Measurements from ENCODE around the gene MICAL3.

MICAL3 gene

GRCh38 chr22:17807578-17808410, 216.6 kb downstream of the MICAL3 start:
- DNase-seq = no peak

DNA sequence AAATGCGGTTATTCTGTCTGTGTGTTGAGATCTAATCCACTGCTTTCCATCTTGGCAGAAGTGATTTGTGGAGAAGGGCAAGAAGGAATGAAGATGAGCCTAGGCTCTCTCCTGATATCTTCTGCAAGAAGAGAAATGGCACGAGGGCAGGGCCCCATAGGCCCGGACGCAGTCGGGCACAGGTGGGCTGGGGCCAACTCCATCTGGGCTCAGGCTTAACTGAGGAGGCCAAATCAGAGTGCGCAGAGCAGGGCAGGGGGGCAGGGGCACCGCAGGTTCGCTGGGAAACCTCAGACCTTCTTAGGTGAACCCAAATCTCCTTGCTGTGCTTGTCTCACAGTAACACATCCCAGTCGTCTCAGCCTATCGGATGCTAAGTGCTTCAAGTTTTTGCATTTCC, 217.3 kb downstream of the MICAL3 start:
- DNase-seq = no peak

GRCh38 chr22:17806437-17806836, 217.9 kb downstream of the MICAL3 start:
- no peak for DNase-seq

- no peak for DNase-seq
Observed at GRCh38 chr22:17804331-17805080, 219.9 kb downstream of the MICAL3 start.

GRCh38 chr22:17803609-17804270, 220.6 kb downstream of the MICAL3 start:
- no peak for DNase-seq

DNA sequence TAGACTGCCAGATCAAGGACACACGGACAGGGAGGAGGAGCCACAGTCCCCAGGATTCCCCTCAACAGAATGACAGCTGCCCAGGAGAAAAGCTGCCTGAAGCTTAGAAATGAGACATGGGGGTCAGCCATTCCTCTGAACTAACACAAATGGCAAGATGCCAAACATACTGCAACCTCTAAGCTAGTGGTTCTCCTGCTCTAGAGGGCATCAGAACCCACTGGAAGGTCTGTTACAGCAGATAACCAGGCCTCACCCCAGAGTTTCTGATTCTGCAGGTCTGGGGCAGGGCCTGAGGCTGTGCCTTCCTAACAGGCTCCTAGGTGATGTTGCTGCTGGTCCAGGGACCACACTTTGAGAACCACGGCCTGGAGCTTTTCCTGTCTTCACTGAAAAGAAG, 221.5 kb downstream of the MICAL3 start:
- DNase-seq = no peak

DNA sequence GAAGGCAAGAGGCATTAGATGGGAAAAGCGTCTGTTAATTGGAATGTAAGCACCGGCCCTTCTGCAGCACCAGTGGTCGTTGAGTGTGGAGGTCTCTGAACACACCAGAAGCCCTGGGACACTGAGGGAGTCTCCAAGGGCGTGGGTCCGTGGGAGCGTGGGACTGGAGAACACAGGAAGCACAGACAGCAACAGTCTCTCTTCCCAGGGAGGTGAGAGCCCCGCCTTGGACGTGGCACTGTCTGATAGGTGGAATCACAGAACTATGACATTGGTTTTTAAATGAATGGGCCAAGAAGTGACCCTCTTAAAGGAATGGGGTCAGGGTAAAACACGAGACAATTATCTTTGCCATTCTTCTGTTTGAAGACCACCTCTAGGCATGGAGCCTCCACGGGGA, 221.9 kb downstream of the MICAL3 start:
- DNase-seq = no peak

DNA sequence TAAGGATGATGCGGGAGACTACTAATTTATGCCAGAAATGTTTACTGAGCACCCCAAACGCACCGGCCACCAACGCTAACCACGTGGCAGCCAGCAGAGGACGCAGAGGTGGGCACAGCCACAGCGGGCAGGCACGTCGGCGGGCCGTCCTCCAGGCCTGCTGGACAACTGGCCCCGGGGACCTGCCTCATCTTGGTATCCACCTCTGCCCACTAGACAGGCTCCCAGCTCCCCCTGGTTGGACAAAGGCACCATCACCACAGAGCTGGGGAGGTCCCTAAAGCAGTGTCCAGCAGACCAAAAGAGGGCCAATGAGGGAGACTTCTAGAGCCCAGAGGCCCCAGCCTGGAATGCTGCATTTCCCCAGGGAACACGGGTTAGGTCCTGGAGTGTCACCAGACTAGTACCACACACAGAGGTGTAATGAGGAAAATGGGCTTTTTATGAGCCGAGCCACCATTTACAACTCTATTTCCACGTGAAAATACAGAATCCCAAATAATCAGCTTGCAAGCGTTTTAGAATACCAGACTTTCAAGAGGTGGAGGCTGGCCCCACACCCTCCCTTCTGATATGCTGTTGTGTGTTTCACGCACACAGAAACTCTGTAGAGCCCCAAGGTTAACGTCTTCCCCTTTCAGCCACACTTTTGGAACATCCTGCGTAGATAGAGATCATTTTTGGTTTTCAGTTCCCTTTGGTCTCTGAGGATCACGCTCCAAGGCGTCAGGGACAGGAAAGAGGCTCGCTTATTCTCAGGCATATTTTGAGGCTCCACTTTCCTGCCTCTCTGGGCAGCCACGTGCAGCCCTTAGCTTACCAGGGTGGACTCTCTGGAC, 226.4 kb downstream of the MICAL3 start:
- peak in 1 of 2 donors; percentile 46 for DNase-seq

- no peak for DNase-seq
Observed at GRCh38 chr22:17796695-17797094, 227.7 kb downstream of the MICAL3 start.

DNA sequence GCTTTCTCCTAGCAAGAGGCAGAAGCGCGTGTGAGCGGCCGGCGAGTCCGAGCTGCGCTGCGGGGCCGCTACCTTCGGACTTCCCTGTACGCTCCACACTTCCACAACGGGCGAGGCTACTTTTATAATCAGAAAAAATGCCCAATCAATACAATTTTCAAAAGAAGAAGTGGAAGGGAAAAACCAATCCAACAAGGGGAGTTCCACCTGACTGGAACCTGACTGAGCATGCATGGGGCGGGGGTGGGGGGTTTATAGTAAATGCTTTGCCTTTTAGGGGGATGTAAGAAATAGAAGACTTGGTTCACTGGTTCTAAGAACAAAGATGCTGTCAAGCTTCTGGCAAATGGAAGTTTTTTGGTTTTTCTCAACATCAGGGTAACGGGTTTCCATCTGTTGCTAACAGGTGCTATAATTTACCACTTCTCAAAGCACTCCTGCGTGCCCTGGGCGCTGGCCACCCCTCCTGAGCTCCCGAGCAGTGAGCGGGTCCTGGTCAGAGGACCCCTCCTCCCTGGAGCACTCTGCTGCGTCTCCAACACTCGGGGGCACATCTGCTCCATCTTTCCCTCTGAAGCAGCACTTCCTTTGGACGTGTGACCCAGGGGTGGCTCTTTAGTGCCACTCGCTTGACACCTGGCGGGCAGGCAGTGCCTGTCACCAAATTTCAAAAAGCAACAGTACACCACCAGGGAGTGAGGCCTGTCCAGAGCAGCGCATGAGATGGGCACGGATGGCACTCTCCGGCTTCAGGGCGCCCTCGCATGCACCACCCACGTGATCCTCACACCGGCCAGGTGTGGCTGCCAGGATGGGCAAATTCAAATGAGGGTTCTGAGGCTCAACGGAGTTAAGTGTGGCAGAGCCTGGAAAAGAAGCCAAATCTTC, 228.5 kb downstream of the MICAL3 start:
- no peak for DNase-seq

GRCh38 chr22:17794726-17795542, 229.4 kb downstream of the MICAL3 start:
- no peak for DNase-seq

GRCh38 chr22:17792854-17793434, 231.4 kb downstream of the MICAL3 start:
- DNase-seq = no peak

GRCh38 chr22:17792299-17792698, 232.1 kb downstream of the MICAL3 start:
- DNase-seq = no peak

GRCh38 chr22:17791196-17791595, 233.2 kb downstream of the MICAL3 start:
- DNase-seq = no peak

DNA sequence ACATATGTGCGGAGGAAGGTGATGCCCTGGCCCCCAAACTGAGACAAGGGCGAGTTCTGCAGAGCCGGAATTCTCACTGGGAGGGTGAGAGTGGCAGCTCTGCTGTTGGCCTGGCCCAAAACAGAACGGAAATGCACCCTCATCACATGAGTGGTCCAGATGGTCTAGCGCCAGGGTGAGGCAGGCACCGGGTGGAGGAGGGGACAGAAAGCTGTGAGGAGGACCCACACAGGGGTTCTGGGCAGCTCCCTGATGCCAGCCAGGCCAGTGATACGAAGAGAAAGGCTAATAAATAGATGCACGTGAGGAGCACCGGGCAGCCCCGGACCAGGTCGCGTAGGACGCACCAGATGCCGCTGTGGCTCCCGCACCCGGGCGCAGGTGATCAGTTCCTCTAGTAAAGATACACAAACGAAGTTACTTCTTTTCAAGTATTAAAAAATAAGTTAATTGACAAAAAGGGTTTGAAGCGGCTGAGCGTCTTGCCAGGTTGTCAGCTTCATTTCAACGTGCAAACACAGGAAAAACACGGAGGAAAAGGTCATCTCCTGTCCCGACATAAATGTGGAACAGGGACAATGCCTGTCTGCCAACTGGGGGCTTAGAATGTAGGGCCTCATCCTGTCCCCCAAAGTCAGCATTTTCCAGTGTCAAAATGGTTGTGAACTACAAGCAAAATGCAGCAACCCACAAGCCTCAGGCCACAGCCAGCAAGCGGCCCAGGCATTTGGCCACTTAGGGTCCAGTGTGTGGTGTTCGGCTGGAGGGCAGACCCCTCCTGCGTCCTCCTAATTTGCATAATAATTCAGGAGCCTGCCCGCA, 234.8 kb downstream of the MICAL3 start:
- no peak for DNase-seq

- DNase-seq = no peak
Observed at GRCh38 chr22:17788528-17789378, 235.6 kb downstream of the MICAL3 start.

DNA sequence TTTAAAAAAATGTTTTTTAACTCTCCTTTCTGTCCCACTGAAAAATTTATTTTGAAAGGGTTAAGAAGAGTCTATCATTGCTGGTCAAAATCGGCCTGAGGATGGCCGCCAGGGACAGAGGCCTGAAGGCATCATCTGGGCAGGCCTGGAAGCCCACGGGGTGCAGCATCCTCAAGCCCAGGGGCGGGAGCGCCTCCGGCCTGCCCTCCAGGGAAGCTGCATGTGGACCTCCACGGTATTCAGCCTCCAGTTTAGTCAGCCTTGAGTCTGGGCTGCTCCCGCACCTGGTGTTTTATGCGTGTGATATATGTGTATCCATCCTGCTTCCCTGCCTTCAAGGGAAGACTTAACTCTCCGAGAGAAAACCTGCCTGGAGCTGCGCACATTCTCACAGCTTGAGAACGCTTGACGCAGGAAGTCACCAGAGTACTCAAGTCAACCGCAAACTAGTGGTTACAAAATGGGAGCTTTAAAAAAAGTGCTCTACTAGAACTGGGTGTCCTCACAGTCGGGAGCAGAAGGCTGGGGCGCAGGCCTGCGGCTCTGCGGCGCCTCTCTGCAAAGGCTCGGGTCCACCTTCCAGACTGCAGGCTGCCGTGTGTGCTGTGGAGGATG, 236.5 kb downstream of the MICAL3 start:
- DNase-seq = no peak

GRCh38 chr22:17787241-17787640, 237.1 kb downstream of the MICAL3 start:
- no peak for DNase-seq

Data from CD4-positive, alpha-beta T cell treated with Interleukin-1 beta for 1 hour (primary cell).